Iris pigment epithelial cell (primary cell): Measurements from ENCODE around the gene NAGPA.

ENCODE experiments used
- DNase-seq: peaks from one replicate; pipeline ENCODE4 v3.0.0-alpha.2; 2011; ENCODE audit warnings: low read depth

Gene NAGPA

GRCh38 chr16:5027575-5028235 lies 6.0 kb downstream of the NAGPA start:
- no peak for DNase-seq

DNA sequence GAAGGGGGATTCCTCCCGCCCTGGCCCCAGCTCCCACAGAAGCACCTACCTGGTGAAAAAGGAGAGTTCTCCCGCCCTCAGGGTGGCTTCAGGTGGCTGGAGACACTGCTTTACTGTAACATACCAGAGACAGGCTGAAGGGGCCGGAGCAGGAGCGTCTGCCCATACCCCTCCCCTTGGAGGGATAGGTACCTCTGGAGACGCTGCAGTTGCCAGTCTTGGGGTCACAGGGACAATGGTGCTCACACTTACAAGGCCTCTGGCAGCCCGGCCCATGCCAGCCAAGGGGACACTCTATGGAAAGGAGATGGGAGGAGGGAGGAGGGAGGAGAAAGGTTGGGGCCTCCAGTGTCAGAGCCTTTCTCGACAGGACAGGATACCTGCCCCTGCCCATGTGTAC lies 6.6 kb downstream of the NAGPA start:
- no peak for DNase-seq

GRCh38 chr16:5026664-5027063 lies 7.1 kb downstream of the NAGPA start:
- DNase-seq, result no peak

DNA sequence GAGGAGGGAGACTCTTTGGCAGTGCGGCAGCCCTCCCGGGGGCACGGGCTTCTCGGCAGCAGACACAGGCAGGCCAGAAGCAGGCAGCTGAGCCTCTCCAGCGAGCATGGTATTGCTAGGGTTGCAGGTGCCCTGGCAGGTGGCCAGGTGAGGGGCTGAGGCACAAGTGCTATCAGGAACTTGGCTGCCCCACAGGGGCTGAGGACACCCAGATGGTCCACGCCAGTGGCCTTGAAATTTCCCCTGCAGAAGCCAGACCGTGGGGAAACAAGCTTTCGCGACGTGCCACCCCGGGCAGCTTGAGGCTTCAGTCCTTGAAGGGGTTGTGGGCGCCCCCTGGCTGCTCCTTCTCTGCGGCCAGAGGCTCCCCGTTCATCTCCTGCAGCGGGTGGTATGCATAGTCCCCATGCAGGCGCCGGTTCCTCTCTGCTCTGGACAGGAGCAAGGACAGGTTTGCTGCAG lies 8.5 kb downstream of the NAGPA start:
- DNase-seq, result no peak

GRCh38 chr16:5024632-5025031 lies 9.1 kb downstream of the NAGPA start:
- DNase-seq, result no peak

DNA sequence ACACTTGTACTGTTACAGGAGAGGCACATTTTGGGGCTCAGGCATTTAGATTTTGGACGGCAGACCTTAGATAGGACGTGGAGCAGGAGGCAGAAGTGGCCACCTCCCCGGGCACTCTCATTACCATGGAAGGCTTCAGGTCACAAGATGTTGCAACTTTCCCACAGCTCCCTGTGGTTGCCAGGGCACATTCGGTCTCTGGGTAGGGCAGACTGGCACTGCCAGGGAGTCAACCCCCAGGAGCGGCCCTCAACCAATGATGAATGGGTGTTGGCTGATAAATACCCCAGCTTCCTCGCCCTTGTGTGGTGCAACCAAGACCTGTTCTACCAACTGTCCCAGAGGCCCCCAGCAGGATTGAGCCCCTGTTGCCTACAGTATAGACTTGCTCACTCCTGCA lies 11.2 kb downstream of the NAGPA start:
- no peak for DNase-seq

GRCh38 chr16:5020551-5020950 lies 13.2 kb downstream of the NAGPA start:
- DNase-seq, result no peak

DNA sequence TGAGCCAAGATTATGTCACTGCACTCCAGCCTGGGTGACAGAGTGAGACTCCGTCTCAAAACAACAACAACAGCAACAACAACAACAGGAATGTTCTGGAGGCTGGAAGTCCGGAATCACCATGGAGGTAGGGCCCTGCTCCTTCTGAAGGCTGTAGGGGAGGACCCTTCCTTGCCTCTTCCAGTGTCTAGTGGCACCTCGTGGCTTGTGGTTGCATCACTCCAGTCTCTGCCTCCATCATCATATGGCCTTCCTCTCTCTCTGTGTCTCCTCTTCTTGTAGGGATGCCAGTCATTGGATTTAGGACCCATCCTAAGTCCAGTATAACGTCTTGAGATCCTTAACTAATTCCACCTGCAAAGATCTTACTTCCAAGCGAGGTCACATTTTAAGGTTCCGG lies 14.0 kb downstream of the NAGPA start:
- no peak for DNase-seq

DNA sequence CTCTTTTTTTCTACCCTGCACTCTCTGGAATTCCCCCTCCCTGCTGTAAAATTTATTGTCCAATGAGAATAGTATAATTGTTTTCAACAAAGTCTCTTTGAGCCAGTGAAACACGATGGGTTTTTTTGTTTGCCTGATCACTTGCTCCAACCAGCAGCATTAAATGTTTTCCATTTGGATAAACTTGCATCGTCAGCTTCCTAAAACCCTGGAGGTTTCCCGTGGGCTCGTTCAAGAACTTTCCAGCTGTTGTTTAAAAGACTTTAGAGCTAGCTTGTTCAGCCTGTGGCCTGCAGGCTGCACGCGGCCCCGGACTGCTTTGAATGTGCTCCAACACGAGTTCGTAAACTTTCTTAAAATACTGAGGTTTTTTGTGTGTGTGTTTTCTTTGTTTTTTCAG lies 14.9 kb downstream of the NAGPA start:
- no peak for DNase-seq

GRCh38 chr16:5017678-5017969 lies 16.1 kb downstream of the NAGPA start:
- no peak for DNase-seq

GRCh38 chr16:5016967-5017677 lies 16.6 kb downstream of the NAGPA start:
- no peak for DNase-seq

DNA sequence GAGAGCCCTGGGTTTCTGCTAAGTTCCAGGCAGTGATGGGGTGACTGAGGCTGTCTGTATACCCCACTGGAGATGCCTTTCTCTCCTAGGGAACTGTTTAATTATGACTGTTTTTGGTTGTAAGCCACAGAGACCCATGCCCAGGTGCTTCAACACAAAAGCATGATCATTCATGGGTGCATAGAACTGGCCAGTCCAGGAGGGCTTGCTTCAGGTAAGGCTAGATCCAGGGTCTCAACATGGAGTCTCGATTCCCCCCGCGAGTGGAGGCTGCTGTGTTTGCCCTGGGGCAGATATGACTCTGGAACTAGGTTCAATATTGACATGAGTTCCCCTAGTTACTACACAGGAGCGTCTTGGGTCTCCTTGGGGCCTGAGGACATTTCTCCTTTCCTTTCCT lies 17.8 kb downstream of the NAGPA start:
- DNase-seq, result no peak

GRCh38 chr16:5015351-5015750 lies 18.4 kb downstream of the NAGPA start:
- DNase-seq, result no peak

DNA sequence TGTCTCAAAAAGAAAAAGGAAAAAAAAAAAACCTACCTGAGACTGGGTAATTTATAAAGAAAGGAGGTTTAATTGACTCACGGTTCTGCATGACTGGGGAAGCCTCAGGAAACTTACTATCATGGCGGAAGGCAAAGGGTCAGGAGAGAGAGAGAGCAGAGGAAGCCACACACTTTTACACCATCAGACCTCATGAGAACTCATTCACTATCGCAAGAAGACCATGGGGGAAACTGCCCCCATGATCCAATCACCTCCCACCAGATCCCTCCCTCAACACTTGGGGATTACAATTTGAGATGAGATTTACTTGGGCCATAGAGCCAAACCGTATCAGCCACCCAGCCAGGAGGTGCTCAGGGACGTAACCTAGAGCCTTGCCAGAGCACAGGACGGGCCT lies 20.8 kb downstream of the NAGPA start:
- no peak for DNase-seq

GRCh38 chr16:5011637-5012036 lies 22.1 kb downstream of the NAGPA start:
- DNase-seq, result no peak

- no peak for DNase-seq
Measured at GRCh38 chr16:5010576-5011329, 23.0 kb downstream of the NAGPA start.

DNA sequence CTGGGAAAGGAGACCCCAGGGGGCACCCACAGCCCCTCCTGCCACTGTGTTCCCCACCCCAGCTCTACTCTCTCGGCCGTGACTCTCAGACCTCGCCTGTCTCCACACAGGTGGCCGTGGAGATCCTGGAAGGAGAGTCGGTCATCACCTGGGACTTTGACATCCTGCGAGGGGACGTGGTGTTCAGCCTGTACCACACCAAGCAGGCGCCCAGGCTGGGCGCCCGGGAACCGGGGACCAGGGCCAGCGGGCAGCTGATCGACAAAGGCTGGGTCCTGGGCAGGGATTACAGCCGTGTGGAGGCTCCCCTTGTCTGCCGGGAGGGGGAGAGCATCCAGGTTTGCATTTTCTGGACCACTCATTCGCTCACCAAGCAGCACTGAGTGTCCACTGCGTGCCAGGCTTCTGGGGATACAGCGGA lies 25.4 kb downstream of the NAGPA start:
- DNase-seq, result no peak

- no peak for DNase-seq
Measured at GRCh38 chr16:5007256-5007655, 26.5 kb downstream of the NAGPA start.

DNA sequence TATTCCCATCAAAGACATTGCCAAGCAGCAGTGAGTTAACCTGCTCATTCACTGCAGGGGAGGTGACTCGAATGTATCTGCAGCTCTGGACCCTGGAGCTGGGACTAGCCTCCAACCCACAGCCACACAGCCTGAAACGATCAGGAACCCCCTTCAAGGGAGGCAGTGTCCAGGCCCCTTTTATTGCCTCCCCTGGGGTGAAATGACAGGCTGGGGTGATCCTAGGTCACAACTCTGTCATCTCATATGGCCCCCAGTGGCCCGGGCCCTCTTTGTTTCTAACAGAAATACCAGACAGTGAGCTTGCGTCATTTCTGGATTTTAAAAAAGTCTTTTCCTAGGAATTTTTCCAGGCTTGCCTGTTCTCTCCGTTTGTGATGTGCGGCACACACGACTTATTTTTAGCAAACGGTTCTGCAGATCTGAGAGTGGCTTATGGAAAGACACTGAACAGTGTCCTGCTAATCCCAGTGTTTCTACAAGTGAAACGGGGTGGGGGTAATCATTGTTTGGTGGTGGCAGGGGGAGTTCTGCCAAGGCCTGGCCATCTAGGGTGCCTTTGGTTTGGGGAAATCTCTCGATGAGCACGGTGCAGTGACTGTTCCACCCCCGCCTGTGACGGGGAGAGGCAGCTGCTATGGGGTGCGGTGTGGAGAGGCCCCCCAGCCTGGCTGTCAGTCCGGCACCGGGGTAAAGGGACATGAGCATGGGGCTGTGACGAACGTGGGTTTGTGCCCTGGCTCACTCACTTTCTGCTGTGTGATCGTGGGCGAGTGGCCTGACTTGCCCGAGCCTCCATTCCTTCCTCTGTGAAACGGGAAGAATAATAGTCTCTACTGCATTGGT lies 27.2 kb downstream of the NAGPA start:
- DNase-seq, result no peak

GRCh38 chr16:5005916-5006315 lies 27.8 kb downstream of the NAGPA start:
- DNase-seq, result no peak

GRCh38 chr16:5004311-5004710 lies 29.4 kb downstream of the NAGPA start:
- DNase-seq, result no peak

DNA sequence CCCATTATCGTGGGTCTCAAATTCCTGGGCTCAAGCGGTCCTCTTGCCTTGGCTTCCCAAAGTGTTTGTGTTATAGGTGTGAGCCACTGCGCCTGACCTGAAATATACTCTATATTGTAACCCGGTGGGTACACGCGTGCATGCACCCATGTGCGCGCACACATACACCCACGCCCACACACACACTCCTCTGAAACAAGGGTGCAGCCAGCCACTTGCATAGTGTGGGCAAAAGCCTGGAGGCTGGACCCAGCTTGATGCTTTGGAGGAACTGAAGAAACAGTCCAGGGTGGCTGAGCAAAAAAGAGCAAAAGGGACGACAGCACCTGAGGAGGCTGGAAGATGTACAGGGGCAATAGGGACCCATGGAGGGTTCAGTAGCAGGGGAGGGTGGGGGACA lies 29.9 kb downstream of the NAGPA start:
- DNase-seq, result no peak
